HEK293 (cell line): ENCODE data around the gene EN1.

Source experiments
- CTCF ChIA-PET: fragments of 350-600 bp; formaldehyde crosslinking; extraction: SDS; loops from one replicate; lab custom pipeline; 2021; ENCODE audit warnings: antibody characterized with exemption; lab: Yijun Ruan, JAX
- POLR2A ChIA-PET: fragments of 300-600 bp; formaldehyde crosslinking; extraction: SDS; loops from one replicate; lab custom pipeline; 2020; ENCODE audit warnings: antibody characterized with exemption, inconsistent platforms; lab: Yijun Ruan, JAX
- H3K27ac ChIP-seq: fragments of 200-500 bp; sonication (Bioruptor generic); 2 replicates; pipeline ENCODE4 v1.5.1; 2014; ENCODE audit warnings: low read depth, low read length, control low read depth, inconsistent platforms; ENCODE audit errors: extremely low read depth
- H3K36me3 ChIP-seq, 2 experiments: fragments of 200-500 bp in 1 of 2; sonication (Bioruptor generic) in 1 of 2; 1 replicate in 1 of 2; 2 replicates in 1 of 2; pipeline ENCODE4 v1.5.1; 2014 to 2017; ENCODE audit warnings: inconsistent platforms in 2 of 2, low read length in 2 of 2; ENCODE audit not compliant: control insufficient read depth in 2 of 2, insufficient read depth in 1 of 2
- H3K4me1 ChIP-seq: fragments of 200-500 bp; sonication (Bioruptor generic); 2 replicates; pipeline ENCODE4 v1.5.1; 2014; ENCODE audit warnings: mild to moderate bottlenecking, low read length, inconsistent platforms; ENCODE audit not compliant: control insufficient read depth, insufficient read depth
- H3K4me3 ChIP-seq: 2 replicates; pipeline ENCODE4 v1.5.1; 2011; ENCODE audit warnings: low read depth, mild to moderate bottlenecking, control low read depth, low read length, moderate library complexity
- H3K9me3 ChIP-seq: fragments of 200-500 bp; sonication (Bioruptor generic); 2 replicates; pipeline ENCODE4 v1.5.1; 2014; ENCODE audit warnings: low read depth, low read length, inconsistent platforms; ENCODE audit not compliant: control insufficient read depth, insufficient read depth
- GLIS1 ChIP-seq: fragments of 450-650 bp; formaldehyde crosslinking; IDR thresholded peaks from 2 replicates; pipeline ENCODE4 v1.5.1; 2016; ENCODE audit warnings: missing biosample characterization, missing genetic modification characterization
- GLIS2 ChIP-seq: fragments of 450-650 bp; formaldehyde crosslinking; IDR thresholded peaks from 2 replicates; pipeline ENCODE4 v1.5.1; 2016; ENCODE audit warnings: missing biosample characterization, missing genetic modification characterization
- HOXC10 ChIP-seq: sonication (generic); formaldehyde crosslinking; IDR thresholded peaks from 2 replicates; pipeline ENCODE4 v1.8.1; 2023; ENCODE audit warnings: mild to moderate bottlenecking, missing genetic modification reagents
- OSR2 ChIP-seq: fragments of 450-650 bp; formaldehyde crosslinking; IDR thresholded peaks from 2 replicates; pipeline ENCODE4 v1.5.1; 2016; ENCODE audit warnings: missing biosample characterization, missing genetic modification characterization
- SP2 ChIP-seq: fragments of 450-650 bp; formaldehyde crosslinking; IDR thresholded peaks from 2 replicates; pipeline ENCODE4 v1.5.1; 2016; ENCODE audit warnings: missing biosample characterization, missing genetic modification characterization
- ZNF121 ChIP-seq: fragments of 450-650 bp; formaldehyde crosslinking; IDR thresholded peaks from 2 replicates; pipeline ENCODE4 v1.5.1; 2016; ENCODE audit warnings: missing biosample characterization, missing genetic modification characterization
- ZNF169 ChIP-seq: fragments of 450-650 bp; formaldehyde crosslinking; IDR thresholded peaks from 2 replicates; pipeline ENCODE4 v1.5.1; 2016; ENCODE audit warnings: missing biosample characterization, missing genetic modification characterization
- ZNF19 ChIP-seq: fragments of 450-650 bp; formaldehyde crosslinking; IDR thresholded peaks from 2 replicates; pipeline ENCODE4; 2016; ENCODE audit warnings: missing biosample characterization, missing genetic modification characterization, low read depth
- ZNF239 ChIP-seq: fragments of 450-650 bp; formaldehyde crosslinking; IDR thresholded peaks from 2 replicates; pipeline ENCODE4 v1.5.1; 2016; ENCODE audit warnings: missing biosample characterization, missing genetic modification characterization
- ZNF280C ChIP-seq: fragments of 450-650 bp; formaldehyde crosslinking; IDR thresholded peaks from 2 replicates; pipeline ENCODE4 v1.5.1; 2016; ENCODE audit warnings: missing biosample characterization, missing genetic modification characterization
- ZNF324 ChIP-seq: fragments of 450-650 bp; formaldehyde crosslinking; IDR thresholded peaks from 2 replicates; pipeline ENCODE4 v1.5.1; 2016; ENCODE audit warnings: missing biosample characterization, missing genetic modification characterization
- ZNF394 ChIP-seq: fragments of 450-650 bp; formaldehyde crosslinking; IDR thresholded peaks from 2 replicates; pipeline ENCODE4 v1.5.1; 2016; ENCODE audit warnings: missing biosample characterization, missing genetic modification characterization, mild to moderate bottlenecking, moderate library complexity, borderline replicate concordance
- ZNF404 ChIP-seq: fragments of 450-650 bp; formaldehyde crosslinking; IDR thresholded peaks from 2 replicates; pipeline ENCODE4 v1.5.1; 2017; ENCODE audit warnings: missing biosample characterization, missing genetic modification characterization
- ZNF514 ChIP-seq: fragments of 450-650 bp; formaldehyde crosslinking; IDR thresholded peaks from 2 replicates; pipeline ENCODE4 v1.5.1; 2016; ENCODE audit warnings: missing biosample characterization, missing genetic modification characterization
- ZNF530 ChIP-seq: fragments of 450-650 bp; formaldehyde crosslinking; IDR thresholded peaks from 2 replicates; pipeline ENCODE4 v1.5.1; 2016; ENCODE audit warnings: low read depth, missing biosample characterization, missing genetic modification characterization
- ZNF560 ChIP-seq: fragments of 450-650 bp; formaldehyde crosslinking; IDR thresholded peaks from 2 replicates; pipeline ENCODE4 v1.5.1; 2017; ENCODE audit warnings: missing biosample characterization, missing genetic modification characterization, borderline replicate concordance
- ZNF596 ChIP-seq: fragments of 450-650 bp; IDR thresholded peaks from 2 replicates; pipeline ENCODE4 v1.5.0; 2018; ENCODE audit warnings: missing biosample characterization, mild to moderate bottlenecking, missing genetic modification characterization, moderate library complexity
- ZNF629 ChIP-seq: fragments of 450-650 bp; formaldehyde crosslinking; IDR thresholded peaks from 2 replicates; pipeline ENCODE4 v1.5.1; 2017; ENCODE audit warnings: missing biosample characterization, missing genetic modification characterization
- ZNF664 ChIP-seq: fragments of 450-650 bp; formaldehyde crosslinking; IDR thresholded peaks from 2 replicates; pipeline ENCODE4 v1.5.1; 2016; ENCODE audit warnings: missing biosample characterization, missing genetic modification characterization
- ZNF670 ChIP-seq: fragments of 450-650 bp; formaldehyde crosslinking; IDR thresholded peaks from 2 replicates; pipeline ENCODE4 v1.5.1; 2016; ENCODE audit warnings: missing biosample characterization, missing genetic modification characterization, low read depth
- ZNF692 ChIP-seq: fragments of 450-650 bp; formaldehyde crosslinking; IDR thresholded peaks from 2 replicates; pipeline ENCODE4 v1.5.1; 2016; ENCODE audit warnings: missing biosample characterization, missing genetic modification characterization
- ZNF704 ChIP-seq: fragments of 450-650 bp; formaldehyde crosslinking; IDR thresholded peaks from 2 replicates; pipeline ENCODE4 v1.5.1; 2016; ENCODE audit warnings: missing biosample characterization, missing genetic modification characterization
- ZNF768 ChIP-seq: fragments of 450-650 bp; formaldehyde crosslinking; IDR thresholded peaks from 2 replicates; pipeline ENCODE4 v1.5.1; 2018; ENCODE audit warnings: missing biosample characterization, mild to moderate bottlenecking, missing genetic modification characterization
- TF ChIP-seq, protein P1 (sequence below): fragments of 450-650 bp; formaldehyde crosslinking; IDR thresholded peaks from 2 replicates; pipeline ENCODE4 v1.5.1; 2017; ENCODE audit warnings: missing biosample characterization, missing genetic modification characterization

Gene EN1

DNA sequence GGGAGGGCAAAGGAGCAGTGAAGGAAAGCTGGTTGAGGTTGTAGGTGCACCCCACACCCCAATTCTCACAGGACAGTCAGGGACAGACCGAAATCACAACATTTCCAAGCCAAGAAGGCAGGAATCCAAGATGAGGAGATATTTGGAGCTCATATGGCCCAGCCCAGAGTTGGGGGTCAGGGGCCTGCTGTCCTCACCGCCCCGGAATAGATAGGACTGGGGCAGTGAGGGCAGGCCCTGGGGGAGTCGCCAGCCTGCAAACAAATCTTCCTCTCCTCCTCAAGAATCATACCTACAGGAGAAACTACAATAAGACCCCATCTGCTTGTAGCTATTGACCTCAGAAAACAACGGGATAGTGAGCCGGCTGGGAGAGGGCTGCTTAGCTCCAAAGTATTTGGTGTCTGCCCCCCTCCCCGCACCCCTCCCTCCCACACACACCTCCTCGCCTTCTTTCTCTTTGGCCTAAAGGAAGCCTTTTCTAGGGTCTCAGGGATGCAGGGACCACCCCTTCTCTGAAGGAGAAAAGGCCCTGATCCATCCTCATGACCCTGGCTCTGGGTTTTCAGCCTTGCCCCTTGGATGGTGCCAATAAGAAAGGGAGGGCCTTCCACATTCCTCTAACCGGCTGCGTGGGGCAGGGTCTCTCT is 3.8 kb downstream of the EN1 start:
- Histone ChIP-seq H3K36me3 (peaks cover 0 to 26% of the 10 kb centered on the region in 2 experiments; a peak in 1 of 3 replicates), H3K4me3 (no peak overlapping the region), H3K27ac (no peak overlapping the region)
- ChIA-PET CTCF (interaction anchor here (0.6 kb wide), 1 partner anchor 811 kb away, joined by 5 read pairs; no protein-coding TSS in a partner anchor), POLR2A (no interaction called here)
- TF ChIP-seq ZNF169, result no peak
- TF ChIP-seq ZNF514 (tag by site-specific recombination), result no peak
- no peak for TF ChIP-seq ZNF530 (tag by site-specific recombination)
- TF ChIP-seq ZNF394, result no peak
- TF ChIP-seq ZNF404 (tag by site-specific recombination), result no peak
- TF ChIP-seq ZNF670 (tag by site-specific recombination), result no peak
- no peak for TF ChIP-seq GLIS1 (tag by site-specific recombination)
- TF ChIP-seq, protein P1, sequence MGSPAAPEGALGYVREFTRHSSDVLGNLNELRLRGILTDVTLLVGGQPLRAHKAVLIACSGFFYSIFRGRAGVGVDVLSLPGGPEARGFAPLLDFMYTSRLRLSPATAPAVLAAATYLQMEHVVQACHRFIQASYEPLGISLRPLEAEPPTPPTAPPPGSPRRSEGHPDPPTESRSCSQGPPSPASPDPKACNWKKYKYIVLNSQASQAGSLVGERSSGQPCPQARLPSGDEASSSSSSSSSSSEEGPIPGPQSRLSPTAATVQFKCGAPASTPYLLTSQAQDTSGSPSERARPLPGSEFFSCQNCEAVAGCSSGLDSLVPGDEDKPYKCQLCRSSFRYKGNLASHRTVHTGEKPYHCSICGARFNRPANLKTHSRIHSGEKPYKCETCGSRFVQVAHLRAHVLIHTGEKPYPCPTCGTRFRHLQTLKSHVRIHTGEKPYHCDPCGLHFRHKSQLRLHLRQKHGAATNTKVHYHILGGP (tag by site-specific recombination), result no peak
- no peak for TF ChIP-seq GLIS2 (tag by site-specific recombination)
- TF ChIP-seq ZNF664 (tag by site-specific recombination), result no peak
- TF ChIP-seq HOXC10 (CRISPR knock-in tag), result no peak
- TF ChIP-seq SP2 (tag by site-specific recombination), result no peak
- no peak for TF ChIP-seq ZNF629 (tag by site-specific recombination)
- no peak for TF ChIP-seq ZNF692 (tag by site-specific recombination)
- TF ChIP-seq ZNF768 (tag by site-specific recombination), result no peak
- TF ChIP-seq ZNF280C (tag by site-specific recombination), result no peak
- no peak for TF ChIP-seq ZNF239
- TF ChIP-seq, all 188 proteins: peak for 0
- H3K9me3 ChIP-seq, result no peaks in the 10 kb centered on the region
- H3K4me1 ChIP-seq, result peaks cover 6% of the 10 kb centered on the region; the same call in 1 of the 2 replicates

- Histone ChIP-seq H3K4me1 (peaks cover 6% of the 10 kb centered on the region; the same call in 1 of the 2 replicates), H3K4me3 (no peak overlapping the region), H3K9me3 (no peaks in the 10 kb centered on the region)
- POLR2A ChIA-PET, result no interaction called here
- TF ChIP-seq ZNF324 (tag by site-specific recombination) (no peak), ZNF19 (no peak), ZNF121 (tag by site-specific recombination) (no peak), ZNF704 (tag by site-specific recombination) (no peak), ZNF596 (tag by site-specific recombination) (no peak), ZNF560 (tag by site-specific recombination) (no peak), OSR2 (tag by site-specific recombination) (no peak)
- TF ChIP-seq, all 188 proteins: peak for 0
- H3K27ac ChIP-seq, result no peak overlapping the region
- CTCF ChIA-PET, result interaction anchor here (0.6 kb wide), 1 partner anchor 810 kb away, joined by 5 read pairs; no protein-coding TSS in a partner anchor
- H3K36me3 ChIP-seq, result peaks cover 0 to 29% of the 10 kb centered on the region in 2 experiments; a peak in 1 of 3 replicates
Observed at GRCh38 chr2:118842661-118843482, 4.6 kb downstream of the EN1 start.
